Inflammatory macrophage treated with lipopolysaccharide for 4 hours (primary cell): ENCODE data around the gene FAM83F.

ENCODE experiments used
- DNase-seq: peaks from one replicate; pipeline ENCODE4 v3.0.0-alpha.2; 2020

FAM83F gene

GRCh38 chr22:40076702-40077645 lies 82.2 kb downstream of the FAM83F start:
- peak; percentile 31 for DNase-seq

- DNase-seq: no peak
These were observed 82.9 kb downstream of the FAM83F start for GRCh38 chr22:40077646-40078016.

GRCh38 chr22:40081662-40082061 lies 86.9 kb downstream of the FAM83F start:
- no peak for DNase-seq

- DNase-seq: no peak
These were observed 87.4 kb downstream of the FAM83F start for GRCh38 chr22:40082184-40082583.

GRCh38 chr22:40083794-40084193 lies 89.0 kb downstream of the FAM83F start:
- no peak for DNase-seq

- no peak for DNase-seq
These were observed 89.5 kb downstream of the FAM83F start for GRCh38 chr22:40084246-40084645.

GRCh38 chr22:40088818-40089217 lies 94.1 kb downstream of the FAM83F start:
- no peak for DNase-seq
